ENCODE measurements around the gene PPEF2. TPM values are rescaled to one million over a fixed set of nuclear protein-coding genes. Genes with fewer than 3 reads are reported as not detected.

PPEF2 gene
- polyA plus RNA-seq, 4 donors, result 0.09 TPM; not detected in 3

DNA sequence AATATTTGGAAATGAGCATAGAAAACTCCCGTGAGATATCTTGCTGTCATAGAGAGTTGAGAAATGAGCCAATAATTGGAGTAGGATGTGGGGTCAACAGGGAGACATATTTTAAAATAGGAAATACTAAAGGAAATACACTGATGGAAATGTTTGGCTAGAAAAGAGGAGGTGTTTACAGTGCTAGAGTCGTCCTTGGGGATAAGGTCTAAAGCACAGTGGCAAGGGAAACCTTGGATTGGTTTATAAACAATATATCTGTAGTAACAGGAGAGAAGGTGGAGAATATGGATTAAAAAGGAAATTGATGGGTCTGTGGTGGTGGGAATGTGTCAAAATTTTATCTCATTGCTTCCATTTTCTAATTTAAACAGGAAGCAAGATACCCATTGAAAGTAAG is 82.1 kb downstream of the PPEF2 start:
- H3K36me3 ChIP-seq (ENCODE audit: control insufficient read depth in 3 of 3, insufficient read depth in 2 of 3, low read depth in 1 of 3, low read length in 3 of 3), result peaks cover 0 to 1% (median under 1%) of the 10 kb centered on the region in 3 donors
- H3K27ac ChIP-seq (ENCODE audit: low read depth in 1 of 3, low read length in 2 of 3), result no peak overlapping the region
- FAIRE-seq (no peak), DNase-seq (no peak)
- no peak overlapping the region for H3K4me3 ChIP-seq (ENCODE audit: low read depth in 1 of 3, low read length in 3 of 3)
- no peaks in the 10 kb centered on the region for H3K4me1 ChIP-seq (ENCODE audit: control insufficient read depth in 3 of 3, insufficient read depth in 2 of 3, low read depth in 1 of 3, low read length in 2 of 3)
- WGBS, 3 donors, result 44 to 59% (median 53%) methylated on average over 2 of the region's 2 CpGs
- H3K27me3 ChIP-seq (ENCODE audit: control insufficient read depth in 3 of 3, insufficient read depth in 3 of 3, low read length in 3 of 3), result no peaks in the 10 kb centered on the region
- H3K9me3 ChIP-seq (ENCODE audit: control insufficient read depth in 2 of 2, insufficient read depth in 1 of 2, low read depth in 1 of 2, low read length in 1 of 2), result no peaks in the 10 kb centered on the region

DNA sequence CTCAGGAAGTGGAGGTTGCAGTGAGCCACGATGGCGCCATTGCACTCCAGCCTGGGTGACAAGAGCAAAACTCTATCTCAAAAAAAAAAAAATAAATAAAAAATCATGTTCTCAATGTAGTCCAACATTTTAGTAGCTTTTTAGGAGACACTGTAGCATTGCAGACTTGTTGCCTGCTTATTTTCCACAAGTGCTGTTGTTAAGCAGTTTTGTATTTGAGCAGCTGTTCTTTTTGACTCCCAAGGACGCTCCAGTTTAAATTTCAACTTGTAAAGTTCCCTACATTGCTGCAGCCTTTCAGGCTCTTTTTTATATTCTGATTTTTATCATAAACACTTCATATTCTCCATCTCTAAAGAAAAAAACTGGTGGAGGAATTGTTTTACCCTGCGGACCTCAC is 83.1 kb downstream of the PPEF2 start:
- Histone ChIP-seq H3K4me3 (ENCODE audit: low read depth in 1 of 3, low read length in 3 of 3) (no peak overlapping the region), H3K27me3 (ENCODE audit: control insufficient read depth in 3 of 3, insufficient read depth in 3 of 3, low read length in 3 of 3) (no peaks in the 10 kb centered on the region), H3K4me1 (ENCODE audit: control insufficient read depth in 3 of 3, insufficient read depth in 2 of 3, low read depth in 1 of 3, low read length in 2 of 3) (no peaks in the 10 kb centered on the region), H3K36me3 (ENCODE audit: control insufficient read depth in 3 of 3, insufficient read depth in 2 of 3, low read depth in 1 of 3, low read length in 3 of 3) (peaks cover 4 to 7% (median 7%) of the 10 kb centered on the region in 3 donors), H3K27ac (ENCODE audit: low read depth in 1 of 3, low read length in 2 of 3) (no peak overlapping the region), H3K9me3 (ENCODE audit: control insufficient read depth in 2 of 2, insufficient read depth in 1 of 2, low read depth in 1 of 2, low read length in 1 of 2) (no peaks in the 10 kb centered on the region)
- 79 to 83% (median 82%) methylated on average over 4 of the region's 4 CpGs for WGBS, 3 donors
- no peak for FAIRE-seq
- DNase-seq, result no peak

DNA sequence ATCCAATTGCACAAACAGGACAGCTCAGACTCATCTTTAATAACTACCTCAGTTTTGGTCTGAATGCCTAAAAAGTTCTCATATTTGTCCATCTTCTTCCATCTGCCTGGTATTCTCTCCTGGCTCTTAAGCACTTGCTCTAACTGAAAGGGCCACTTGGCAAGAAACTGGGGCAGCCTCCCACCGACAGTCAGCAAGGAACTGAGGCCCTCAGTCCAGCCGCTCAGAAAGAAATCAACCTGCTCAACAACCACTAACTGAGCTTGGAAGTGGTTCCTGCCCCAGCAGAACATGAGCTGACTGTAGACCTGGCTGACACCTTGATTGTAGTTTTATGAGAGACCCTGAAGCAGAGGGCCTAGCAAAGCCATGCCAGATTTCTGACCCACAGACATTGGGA is 84.4 kb downstream of the PPEF2 start:
- Histone ChIP-seq H3K27me3 (ENCODE audit: control insufficient read depth in 3 of 3, insufficient read depth in 3 of 3, low read length in 3 of 3) (no peaks in the 10 kb centered on the region), H3K4me1 (ENCODE audit: control insufficient read depth in 3 of 3, insufficient read depth in 2 of 3, low read depth in 1 of 3, low read length in 2 of 3) (no peaks in the 10 kb centered on the region), H3K27ac (ENCODE audit: low read depth in 1 of 3, low read length in 2 of 3) (no peak overlapping the region), H3K36me3 (ENCODE audit: control insufficient read depth in 3 of 3, insufficient read depth in 2 of 3, low read depth in 1 of 3, low read length in 3 of 3) (peaks cover 7% of the 10 kb centered on the region in 3 donors), H3K4me3 (ENCODE audit: low read depth in 1 of 3, low read length in 3 of 3) (no peak overlapping the region), H3K9me3 (ENCODE audit: control insufficient read depth in 2 of 2, insufficient read depth in 1 of 2, low read depth in 1 of 2, low read length in 1 of 2) (no peaks in the 10 kb centered on the region)
- FAIRE-seq (no peak), DNase-seq (no peak)
- WGBS, 3 donors, result 93 to 98% (median 93%) methylated on average over 2 of the region's 2 CpGs

Other genes with a start within 250 kb of the PPEF2 start
- gene G3BP2, start 229.0 kb downstream of the PPEF2 start, polyA plus RNA-seq, result 100 to 1,000 TPM in 1 of 4 donors, 10 to 100 TPM in 3; 44.1 to 145 (median 50.0) TPM
- gene USO1, start 177.9 kb downstream of the PPEF2 start, polyA plus RNA-seq, result 10 to 100 TPM; 26.5 to 83.9 (median 33.1) TPM
- gene NAAA, start 38.6 kb upstream of the PPEF2 start, polyA plus RNA-seq, result 10 to 100 TPM; 11.4 to 69.1 (median 23.3) TPM
- gene SDAD1, start 88.5 kb upstream of the PPEF2 start, polyA plus RNA-seq, result 10 to 100 TPM in 3 of 4 donors, 1 to 10 TPM in 1; 9.7 to 29.7 (median 14.3) TPM
- gene CXCL9, start 105.1 kb upstream of the PPEF2 start, polyA plus RNA-seq, result 1 to 10 TPM in 3 of 4 donors, not detected in 1; 2.0 to 4.1 (median 2.7) TPM
- gene CXCL10, start 121.0 kb upstream of the PPEF2 start, polyA plus RNA-seq, result 1 to 10 TPM in 3 of 4 donors, not detected in 1; 2.4 to 8.1 (median 4.2) TPM
- 1 to 10 TPM in 1 of 4 donors, under 1 TPM in 1, not detected in 2; 0.13 to 1.3 TPM for gene CXCL11, start 133.6 kb upstream of the PPEF2 start, polyA plus RNA-seq
- gene ART3, start 172.3 kb upstream of the PPEF2 start, polyA plus RNA-seq, result under 1 TPM in 3 of 4 donors, not detected in 1; 0.19 to 0.81 (median 0.60) TPM
- gene NUP54, start 245.9 kb upstream of the PPEF2 start, polyA plus RNA-seq, result 10 to 100 TPM; 13.5 to 45.6 (median 22.8) TPM